DLD1 (cell line): Measurements from ENCODE around the gene PTPRD.
"Not testable (repeated sequence)": the region's sequence is repeated elsewhere in the genome, so short reads cannot be mapped to it uniquely, and the experiment has no call there.

Experiments used
- in situ Hi-C: cut with HindIII; loops from 2 replicates; pipeline ENCODE4 v1.10.0; 2017; ENCODE audit warnings: low sequenced_read_pairs

The PTPRD gene

GRCh38 chr9:9998491-9999287, 614.1 kb downstream of the PTPRD start:
- in situ Hi-C loops = no loop called here

- in situ Hi-C loops = no loop called here
Observed at GRCh38 chr9:9997585-9997984, 615.2 kb downstream of the PTPRD start.

- in situ Hi-C loops = no loop called here
Observed at GRCh38 chr9:9996259-9996658, 616.5 kb downstream of the PTPRD start.

DNA sequence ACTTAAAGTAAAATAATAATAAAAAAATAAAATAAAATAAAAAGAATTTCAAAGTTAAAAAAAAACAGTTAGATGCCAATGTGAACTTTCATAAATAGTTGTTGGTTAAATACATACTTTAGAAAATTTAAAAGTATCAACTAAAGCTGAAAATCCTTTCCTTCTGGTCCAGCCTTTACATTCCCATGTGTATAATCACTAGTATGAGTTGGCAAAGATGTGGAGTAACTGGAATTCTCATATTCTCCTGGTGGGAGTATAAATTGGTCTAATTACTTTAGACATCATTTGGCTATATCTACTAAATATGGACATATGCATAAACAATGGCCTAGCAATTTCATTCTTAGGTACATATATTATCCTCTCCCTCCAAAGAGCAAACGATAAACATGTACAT, 619.9 kb downstream of the PTPRD start:
- in situ Hi-C loops = no loop called here

GRCh38 chr9:9973062-9973461, 639.7 kb downstream of the PTPRD start:
- in situ Hi-C loops = no loop called here

- in situ Hi-C loops = no loop called here
Observed at GRCh38 chr9:9970514-9970913, 642.3 kb downstream of the PTPRD start.

GRCh38 chr9:9963841-9964240, 649.0 kb downstream of the PTPRD start:
- in situ Hi-C loops = no loop called here

DNA sequence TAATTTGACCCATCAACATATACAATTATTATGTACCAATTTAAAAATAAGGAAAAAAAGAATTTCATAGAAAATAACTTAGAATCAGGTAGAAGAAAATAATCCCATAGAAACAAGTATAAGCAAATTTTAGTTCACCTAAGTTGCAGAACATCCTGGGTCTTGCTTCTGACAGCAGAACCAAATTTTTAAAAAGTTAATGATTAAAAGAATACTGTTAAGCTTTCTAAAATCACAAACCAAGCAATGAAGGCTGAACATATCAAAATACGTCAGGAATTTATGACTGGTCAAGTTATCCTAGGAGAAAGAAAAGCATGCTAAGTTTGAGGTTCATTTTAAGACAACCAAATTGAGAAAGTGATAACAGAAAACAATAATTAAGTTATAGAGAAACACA, 650.9 kb downstream of the PTPRD start:
- in situ Hi-C loops = no loop called here

- in situ Hi-C loops = no loop called here
Observed at GRCh38 chr9:9961487-9961886, 651.3 kb downstream of the PTPRD start.

- in situ Hi-C loops = no loop called here
Observed at GRCh38 chr9:9951556-9952160, 661.1 kb downstream of the PTPRD start.

- in situ Hi-C loops = no loop called here
Observed at GRCh38 chr9:9950813-9951212, 662.0 kb downstream of the PTPRD start.

- in situ Hi-C loops = no loop called here
Observed at GRCh38 chr9:9949978-9950377, 662.8 kb downstream of the PTPRD start.

DNA sequence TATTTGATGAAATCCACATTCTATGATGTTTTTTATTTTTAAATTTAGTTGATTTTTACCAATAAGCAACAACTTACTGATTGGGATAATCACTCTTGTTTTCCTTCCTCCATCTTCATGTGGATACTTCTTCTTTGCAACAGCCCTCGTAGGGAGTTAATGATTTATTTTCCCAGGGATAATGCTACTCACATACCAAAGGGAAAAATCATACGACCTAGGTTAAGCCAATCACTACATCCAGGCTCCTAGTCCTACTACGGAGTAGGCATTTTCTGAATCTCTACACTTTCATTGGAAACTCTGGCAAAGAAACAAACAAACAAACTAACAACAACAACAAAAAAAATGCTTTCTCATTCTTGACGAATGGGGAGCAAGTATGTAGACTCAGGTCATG, 663.4 kb downstream of the PTPRD start:
- in situ Hi-C loops = no loop called here

DNA sequence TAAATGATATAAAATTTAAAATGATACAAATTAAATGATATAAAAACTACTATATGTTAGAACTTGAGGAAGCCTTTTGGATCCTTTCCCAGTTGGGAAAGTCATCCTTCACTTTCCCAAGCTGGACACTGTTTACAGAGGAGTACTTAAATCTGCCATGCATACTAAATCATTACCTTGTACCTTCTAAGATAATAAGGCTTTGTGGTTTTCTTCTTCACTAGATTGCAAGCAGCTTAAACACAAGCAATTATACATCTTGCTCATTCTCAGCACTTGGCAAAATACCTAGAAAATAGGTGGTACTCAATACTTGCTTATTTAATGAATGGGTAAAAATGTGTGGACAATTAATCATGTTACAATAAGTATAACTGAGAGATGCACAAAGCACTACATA, 666.8 kb downstream of the PTPRD start:
- in situ Hi-C loops = no loop called here

DNA sequence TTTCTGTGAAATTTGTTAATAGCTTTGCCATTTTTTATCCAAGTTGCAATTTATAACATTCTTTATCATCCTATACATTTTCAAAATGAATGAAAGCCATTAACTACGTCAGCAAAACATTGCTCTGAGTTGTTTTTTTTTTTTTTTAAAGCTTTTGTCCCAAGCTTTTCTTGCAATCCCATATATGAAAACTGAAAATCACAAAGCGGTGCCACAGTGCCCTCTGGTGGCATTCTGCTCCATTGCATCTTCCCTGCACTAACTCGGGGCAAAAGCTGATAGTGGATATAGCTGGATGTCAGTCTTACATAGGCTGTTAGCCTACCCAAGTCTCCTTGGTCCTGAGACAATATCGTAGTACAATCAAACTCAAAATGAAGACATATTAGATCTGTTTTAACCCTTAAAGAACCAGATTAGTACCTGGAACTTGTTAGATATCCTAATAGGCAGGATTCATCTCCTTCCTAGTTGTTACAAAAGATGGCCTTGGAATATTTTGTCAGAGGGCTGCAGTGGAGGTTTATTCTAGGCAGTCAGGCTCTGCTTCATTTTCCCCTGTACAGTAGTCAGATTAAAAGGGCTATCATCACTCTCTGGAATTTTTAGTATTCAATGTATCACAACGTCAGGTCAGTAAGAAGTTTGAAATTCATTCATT, 669.9 kb downstream of the PTPRD start:
- in situ Hi-C loops = no loop called here

DNA sequence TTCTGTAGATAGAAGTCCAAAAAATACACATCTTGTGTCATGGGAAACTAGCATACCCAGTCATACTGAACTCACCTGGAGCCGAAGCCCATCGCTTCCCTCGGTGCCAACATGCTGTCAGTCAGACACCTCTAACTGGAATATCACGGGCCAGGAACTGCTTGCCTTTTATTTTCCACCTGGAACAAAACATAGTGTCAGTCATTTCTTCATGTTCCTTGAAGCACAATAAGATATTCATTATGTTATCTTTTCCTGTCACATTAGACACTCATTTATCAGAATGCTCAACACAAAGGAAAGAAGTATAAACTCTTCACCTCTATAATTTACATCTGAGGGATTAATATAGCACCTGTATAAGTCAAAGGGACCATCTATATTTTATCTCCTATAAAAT, 674.4 kb downstream of the PTPRD start:
- in situ Hi-C loops = no loop called here

DNA sequence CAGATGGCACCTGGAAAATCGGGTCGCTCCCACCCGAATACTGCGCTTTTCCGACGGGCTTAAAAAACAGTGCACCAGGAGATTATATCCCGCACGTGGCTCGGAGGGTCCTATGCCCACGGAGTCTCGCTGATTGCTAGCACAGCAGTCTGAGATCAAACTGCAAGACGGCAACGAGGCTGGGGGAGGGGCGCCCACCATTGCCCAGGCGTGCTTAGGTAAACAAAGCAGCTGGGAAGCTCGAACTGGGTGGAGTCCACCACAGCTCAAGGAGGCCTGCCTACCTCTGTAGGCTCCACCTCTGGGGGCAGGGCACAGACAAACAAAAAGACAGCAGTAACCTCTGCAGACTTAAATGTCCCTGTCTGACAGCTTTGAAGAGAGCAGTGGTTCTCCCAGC, 681.3 kb downstream of the PTPRD start:
- in situ Hi-C loops = not testable (repeated sequence)

GRCh38 chr9:9924376-9924775, 688.4 kb downstream of the PTPRD start:
- in situ Hi-C loops = no loop called here

- in situ Hi-C loops = no loop called here
Observed at GRCh38 chr9:9921805-9922204, 691.0 kb downstream of the PTPRD start.

- in situ Hi-C loops = no loop called here
Observed at GRCh38 chr9:9920425-9921060, 692.3 kb downstream of the PTPRD start.

- in situ Hi-C loops = no loop called here
Observed at GRCh38 chr9:9919174-9919775, 693.5 kb downstream of the PTPRD start.
